Astrocyte of the spinal cord (primary cell): Measurements from ENCODE around the gene GALT.
A peak's percentile ranks its signal among the peaks of the same experiment; 100 is the strongest.

Experiments used
- DNase-seq: peaks from one replicate; pipeline ENCODE4 v3.0.0; 2011; ENCODE audit warnings: low read depth, low spot score
- H3K4me3 ChIP-seq: 2 replicates; pipeline ENCODE4 v1.5.1; 2011; ENCODE audit warnings: low read depth, mild to moderate bottlenecking, low read length, moderate library complexity
- in situ Hi-C: cut with HindIII; loops from 2 replicates; pipeline ENCODE4 v1.10.0; 2017; ENCODE audit warnings: low sequenced_read_pairs
- TF ChIP-seq, protein P1 (sequence below): IDR thresholded peaks from 2 replicates; pipeline ENCODE4 v1.5.1; 2012; ENCODE audit warnings: low read depth, mild to moderate bottlenecking, low read length, inconsistent platforms

GALT gene

DNA sequence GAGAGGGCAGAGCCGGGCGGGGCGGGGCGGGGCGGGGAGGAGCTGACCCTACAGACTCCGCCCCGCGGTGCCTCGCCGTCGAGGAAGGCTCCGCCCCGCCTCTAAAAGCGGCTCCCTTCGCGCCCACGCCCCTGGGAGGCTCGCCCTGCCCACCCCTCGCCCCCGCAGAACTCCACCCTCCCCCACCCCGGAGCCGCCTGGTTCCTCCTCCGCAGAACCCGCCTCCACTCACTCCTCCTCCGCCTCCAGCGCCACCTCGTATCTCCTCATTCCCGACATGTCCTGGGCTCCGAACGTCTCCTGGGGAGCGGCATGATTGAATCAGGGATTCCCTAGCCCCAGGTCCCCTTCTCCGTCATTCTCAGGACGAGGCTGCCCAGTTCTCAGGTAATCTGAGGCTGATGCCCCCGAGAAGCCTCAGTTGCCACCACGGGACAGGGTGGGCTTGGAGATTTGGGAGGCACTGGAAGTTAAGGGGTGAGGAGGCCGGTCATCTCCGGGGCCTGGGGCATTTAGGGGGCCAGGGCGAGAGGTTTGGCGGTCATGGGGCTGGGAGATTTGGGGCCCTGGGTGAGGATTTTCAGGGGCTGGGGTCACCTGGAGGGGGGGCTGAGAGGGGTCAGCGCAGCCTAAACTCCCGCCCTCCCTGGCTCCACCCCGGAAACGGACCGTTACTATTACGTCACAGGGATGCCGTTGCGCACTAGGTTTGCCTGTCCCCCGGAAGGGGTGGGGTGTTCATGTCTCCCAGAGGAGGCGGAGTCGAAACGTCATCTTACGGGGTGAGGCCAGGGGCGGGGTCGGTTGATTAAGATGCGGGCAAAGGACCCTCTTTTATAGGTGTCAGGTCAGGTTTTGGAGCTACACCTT, 19.1 kb downstream of the GALT start:
- peak overlapping the region; percentile 85 for H3K4me3 ChIP-seq
- DNase-seq, result peak; percentile 93
- in situ Hi-C loops, result no loop called here
- TF ChIP-seq, protein P1, sequence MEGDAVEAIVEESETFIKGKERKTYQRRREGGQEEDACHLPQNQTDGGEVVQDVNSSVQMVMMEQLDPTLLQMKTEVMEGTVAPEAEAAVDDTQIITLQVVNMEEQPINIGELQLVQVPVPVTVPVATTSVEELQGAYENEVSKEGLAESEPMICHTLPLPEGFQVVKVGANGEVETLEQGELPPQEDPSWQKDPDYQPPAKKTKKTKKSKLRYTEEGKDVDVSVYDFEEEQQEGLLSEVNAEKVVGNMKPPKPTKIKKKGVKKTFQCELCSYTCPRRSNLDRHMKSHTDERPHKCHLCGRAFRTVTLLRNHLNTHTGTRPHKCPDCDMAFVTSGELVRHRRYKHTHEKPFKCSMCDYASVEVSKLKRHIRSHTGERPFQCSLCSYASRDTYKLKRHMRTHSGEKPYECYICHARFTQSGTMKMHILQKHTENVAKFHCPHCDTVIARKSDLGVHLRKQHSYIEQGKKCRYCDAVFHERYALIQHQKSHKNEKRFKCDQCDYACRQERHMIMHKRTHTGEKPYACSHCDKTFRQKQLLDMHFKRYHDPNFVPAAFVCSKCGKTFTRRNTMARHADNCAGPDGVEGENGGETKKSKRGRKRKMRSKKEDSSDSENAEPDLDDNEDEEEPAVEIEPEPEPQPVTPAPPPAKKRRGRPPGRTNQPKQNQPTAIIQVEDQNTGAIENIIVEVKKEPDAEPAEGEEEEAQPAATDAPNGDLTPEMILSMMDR, result no peak

DNA sequence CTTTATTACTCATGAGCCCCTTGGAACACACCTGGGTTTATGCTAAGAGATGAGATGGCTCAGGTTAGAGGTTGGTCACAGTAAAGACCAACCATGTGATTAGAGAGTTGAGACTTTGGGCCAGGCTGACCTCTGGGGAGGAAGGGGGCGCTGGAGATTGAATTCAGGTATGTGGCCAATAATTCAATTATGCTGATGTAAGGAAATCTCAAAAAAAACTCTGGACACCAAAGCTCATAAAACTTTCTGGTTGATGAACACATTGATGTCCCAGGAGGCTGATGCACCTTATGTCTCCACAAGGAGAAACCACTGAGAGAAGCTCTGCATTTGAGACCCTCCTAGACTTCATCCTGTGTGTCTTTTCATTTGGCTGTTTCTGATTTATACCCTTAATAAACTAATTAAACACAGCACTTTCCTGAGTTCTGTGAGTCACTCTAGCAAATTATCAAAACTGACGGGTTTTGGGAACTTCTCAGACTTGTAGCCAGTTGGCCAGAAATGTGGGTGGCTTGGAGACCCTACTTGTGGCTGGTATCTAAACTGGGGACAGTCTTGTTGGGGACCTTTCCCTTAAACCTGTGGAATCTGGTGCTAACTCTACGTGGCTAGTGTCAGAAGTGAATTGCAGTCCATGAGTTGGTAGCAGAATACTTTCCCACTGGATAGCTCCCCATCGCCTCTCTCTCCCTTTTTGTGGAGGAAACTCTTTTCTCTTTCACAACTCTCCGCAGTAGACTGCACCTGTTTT, 23.5 kb downstream of the GALT start:
- H3K4me3 ChIP-seq, result no peak overlapping the region
- no peak for DNase-seq
- in situ Hi-C loops, result no loop called here
- TF ChIP-seq, protein P1, result no peak

DNA sequence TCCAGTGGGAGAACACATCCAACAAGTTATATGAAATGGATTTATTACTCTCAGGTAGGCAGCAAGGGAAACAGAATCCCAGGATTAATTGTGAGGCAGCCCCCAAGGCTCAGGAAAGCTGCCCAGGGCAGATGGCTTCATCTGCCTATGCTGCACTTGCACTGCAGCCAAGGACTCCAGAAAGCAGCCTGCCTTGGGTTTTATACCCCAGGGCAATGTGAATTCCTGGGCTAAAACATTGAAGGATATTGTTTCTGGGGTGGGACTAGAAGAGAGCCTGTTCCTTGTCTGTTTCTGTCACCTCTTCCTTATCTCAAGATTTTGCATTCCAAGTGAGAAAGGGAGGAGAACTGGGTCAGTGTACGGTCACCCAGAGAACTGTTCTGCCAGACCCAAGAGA, 24.8 kb downstream of the GALT start:
- no peak for DNase-seq
- no peak overlapping the region for H3K4me3 ChIP-seq
- in situ Hi-C loops, result no loop called here
- TF ChIP-seq, protein P1, result no peak

DNA sequence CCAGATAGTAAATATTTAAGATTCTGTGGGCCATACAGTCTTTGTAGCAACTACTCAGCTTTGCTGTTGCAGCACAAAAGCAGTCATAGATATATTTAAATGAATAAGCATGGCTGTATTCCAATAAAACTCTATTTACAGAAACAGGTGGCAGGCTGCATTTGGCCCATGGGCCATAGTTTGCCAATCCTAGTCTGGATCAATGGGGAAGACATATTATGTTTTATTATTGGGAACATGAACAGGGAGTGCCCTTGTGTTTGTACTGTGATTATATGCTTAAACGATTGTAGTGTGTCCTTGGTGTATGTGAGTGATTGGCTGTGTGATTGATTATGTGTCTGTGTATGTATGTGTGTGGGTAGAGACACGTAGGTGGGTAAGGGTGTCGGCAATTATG, 28.0 kb downstream of the GALT start:
- no peak for DNase-seq
- in situ Hi-C loops, result no loop called here
- H3K4me3 ChIP-seq, result no peak overlapping the region
- TF ChIP-seq, protein P1, result no peak

DNA sequence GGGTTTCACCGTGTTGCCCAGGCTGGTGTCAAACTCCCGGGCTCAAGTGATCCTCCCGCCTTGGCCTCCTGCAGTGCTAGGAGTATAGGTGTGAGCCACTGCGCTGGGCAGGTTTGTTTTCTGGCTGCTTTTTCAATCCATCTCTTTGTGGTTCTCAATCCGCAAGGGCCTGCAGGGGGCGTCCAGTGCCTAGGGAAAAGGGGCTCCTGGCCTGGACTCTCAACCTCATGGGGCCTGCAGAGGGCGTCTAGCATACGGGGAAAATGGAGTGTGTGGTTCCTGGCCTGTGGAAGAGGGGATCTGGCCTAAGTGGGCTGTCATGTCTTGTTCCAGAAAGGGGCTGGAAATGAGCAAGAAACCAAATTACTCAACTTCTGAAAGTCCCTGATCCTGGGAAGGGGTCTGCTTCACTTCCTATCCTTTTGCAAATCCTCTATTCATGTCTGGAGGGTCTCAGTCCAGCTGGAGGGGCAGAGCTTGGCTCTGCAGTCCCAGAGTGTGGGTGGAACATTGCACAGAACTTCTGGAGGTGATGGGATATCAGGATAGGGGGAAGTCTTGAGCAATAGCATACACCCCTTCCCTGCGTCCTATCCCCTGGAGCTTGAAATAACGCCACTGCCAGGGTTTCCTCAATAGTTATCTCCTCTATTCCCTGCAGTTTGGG, 28.7 kb downstream of the GALT start:
- H3K4me3 ChIP-seq, result no peak overlapping the region
- in situ Hi-C loops, result no loop called here
- TF ChIP-seq, protein P1, result peak; percentile 96
- peak; percentile 63 for DNase-seq

DNA sequence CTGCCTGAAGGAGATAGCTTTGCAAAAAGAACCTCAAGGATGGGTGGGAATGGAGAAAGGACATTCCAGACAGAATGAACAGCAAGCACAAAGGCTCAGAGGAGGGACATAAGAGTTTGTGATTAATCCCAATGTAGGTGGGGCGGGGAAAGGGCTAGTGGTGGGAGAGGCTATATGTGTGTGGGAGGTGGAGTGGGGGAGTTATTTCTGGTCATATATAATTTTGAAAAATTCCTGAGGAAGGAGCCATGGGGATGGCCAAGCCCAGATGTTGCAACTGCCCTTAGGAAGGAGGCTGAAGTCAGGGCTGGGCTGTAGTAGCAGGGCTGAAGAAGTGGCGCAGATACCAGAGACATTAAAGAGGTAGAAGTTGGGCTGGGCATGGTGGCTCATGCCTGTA, 29.4 kb downstream of the GALT start:
- TF ChIP-seq, protein P1, result no peak
- no peak for DNase-seq
- in situ Hi-C loops, result no loop called here
- H3K4me3 ChIP-seq, result no peak overlapping the region
